ENCODE measurements around the gene MED13L. TPM values are rescaled to one million over a fixed set of nuclear protein-coding genes. Genes with fewer than 3 reads are reported as not detected.

Gene MED13L
- total and polyA plus RNA-seq, 11 donors: 12.2 to 84.1 (median 60.2) TPM

DNA sequence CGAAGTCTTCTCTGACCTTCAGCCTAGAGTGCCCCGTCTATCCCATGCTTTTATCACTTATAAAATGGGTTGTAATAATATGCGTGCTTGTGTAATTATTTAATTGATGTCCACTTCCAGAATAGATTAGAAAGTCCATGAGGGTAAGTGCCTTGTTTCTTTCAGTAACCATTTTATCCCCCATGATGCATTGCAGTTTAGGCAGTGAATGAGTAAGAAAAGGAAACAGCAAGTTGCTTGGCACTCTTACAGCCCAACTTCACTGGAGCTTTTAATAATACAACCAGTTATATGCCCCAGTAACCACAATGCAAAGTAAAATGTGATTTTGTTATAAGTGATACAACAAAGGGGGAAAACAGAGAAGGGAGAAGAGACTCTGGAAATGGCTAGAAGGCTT lies 287.3 kb downstream of the MED13L start:
- peaks cover 0 to 95% (median 73%) of the 10 kb centered on the region in 9 donors for H3K36me3 ChIP-seq
- TF ChIP-seq, protein P1, sequence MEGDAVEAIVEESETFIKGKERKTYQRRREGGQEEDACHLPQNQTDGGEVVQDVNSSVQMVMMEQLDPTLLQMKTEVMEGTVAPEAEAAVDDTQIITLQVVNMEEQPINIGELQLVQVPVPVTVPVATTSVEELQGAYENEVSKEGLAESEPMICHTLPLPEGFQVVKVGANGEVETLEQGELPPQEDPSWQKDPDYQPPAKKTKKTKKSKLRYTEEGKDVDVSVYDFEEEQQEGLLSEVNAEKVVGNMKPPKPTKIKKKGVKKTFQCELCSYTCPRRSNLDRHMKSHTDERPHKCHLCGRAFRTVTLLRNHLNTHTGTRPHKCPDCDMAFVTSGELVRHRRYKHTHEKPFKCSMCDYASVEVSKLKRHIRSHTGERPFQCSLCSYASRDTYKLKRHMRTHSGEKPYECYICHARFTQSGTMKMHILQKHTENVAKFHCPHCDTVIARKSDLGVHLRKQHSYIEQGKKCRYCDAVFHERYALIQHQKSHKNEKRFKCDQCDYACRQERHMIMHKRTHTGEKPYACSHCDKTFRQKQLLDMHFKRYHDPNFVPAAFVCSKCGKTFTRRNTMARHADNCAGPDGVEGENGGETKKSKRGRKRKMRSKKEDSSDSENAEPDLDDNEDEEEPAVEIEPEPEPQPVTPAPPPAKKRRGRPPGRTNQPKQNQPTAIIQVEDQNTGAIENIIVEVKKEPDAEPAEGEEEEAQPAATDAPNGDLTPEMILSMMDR (IDR thresholded peaks at IDR 0.05): no peak
- TF ChIP-seq POLR2A (IDR thresholded peaks at IDR 0.05): no peak
- no peak for ATAC-seq
- intact Hi-C loops (cut with DNase I): loop anchor here in 2 of 10 donors (10.0 kb wide), 1 partner anchor 605 kb away; no protein-coding TSS in a partner anchor
- 97% methylated on average over 3 of the region's 3 CpGs for WGBS, 4 donors
- no peaks in the 10 kb centered on the region for H3K9me3 ChIP-seq
- no peak for DNase-seq
- no peak overlapping the region for H3K27ac ChIP-seq
- H3K27me3 ChIP-seq: no peaks in the 10 kb centered on the region
- H3K4me1 ChIP-seq: peaks cover 0 to 21% (median 3%) of the 10 kb centered on the region in 12 donors
- H3K4me3 ChIP-seq: no peak overlapping the region

DNA sequence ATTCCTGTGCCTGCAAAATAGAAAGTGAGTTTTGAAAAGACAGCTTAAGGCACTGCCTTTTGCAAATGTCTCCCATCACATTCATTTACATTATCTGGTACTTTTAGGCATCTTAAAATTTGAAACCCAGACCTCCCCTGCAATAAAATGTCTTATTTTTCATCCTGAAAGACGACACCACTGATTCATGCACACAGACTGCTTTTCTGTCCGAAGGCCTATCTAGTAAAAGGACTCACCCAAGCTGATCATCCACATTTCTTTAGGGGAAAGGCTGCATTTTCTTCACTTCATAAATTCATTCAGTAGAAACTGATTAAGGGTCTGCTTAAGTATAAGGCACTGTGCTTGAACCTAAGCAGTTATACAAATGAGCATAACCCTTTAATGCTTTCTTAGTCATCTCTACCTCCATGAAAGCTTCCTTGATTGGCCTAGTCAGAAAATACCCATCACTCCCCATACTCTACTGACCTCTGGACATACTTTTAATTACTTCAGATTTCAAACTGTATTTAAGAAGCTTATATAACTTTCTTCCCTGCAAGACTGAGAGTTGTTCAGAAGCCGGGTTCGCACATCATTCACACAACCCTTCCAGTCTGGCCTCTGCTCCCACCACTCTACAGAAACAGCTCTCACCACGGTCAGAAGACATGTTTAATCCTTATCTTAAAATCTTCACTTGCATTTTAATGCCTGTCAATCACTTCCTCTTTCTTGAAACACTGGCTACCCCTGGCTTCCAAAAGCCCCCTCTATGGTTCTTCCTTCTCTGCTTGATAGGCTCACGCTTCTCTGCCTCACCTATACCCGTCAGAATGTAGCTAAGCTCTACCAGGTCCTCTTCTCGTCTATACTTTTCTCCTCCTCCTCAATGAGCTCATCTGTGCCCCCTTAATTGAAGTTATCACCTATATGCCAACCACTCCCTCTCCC lies 288.6 kb downstream of the MED13L start:
- H3K4me3 ChIP-seq: no peak overlapping the region
- WGBS, 4 donors: 89 to 92% (median 90%) methylated on average over 8 of the region's 8 CpGs
- ATAC-seq (no peak), DNase-seq (no peak)
- H3K27ac ChIP-seq: no peak overlapping the region
- no peaks in the 10 kb centered on the region for H3K9me3 ChIP-seq
- TF ChIP-seq POLR2A (IDR thresholded peaks at IDR 0.05): no peak
- TF ChIP-seq, protein P1 (IDR thresholded peaks at IDR 0.05): no peak
- H3K36me3 ChIP-seq: peaks cover 0 to 95% (median 74%) of the 10 kb centered on the region in 9 donors
- H3K27me3 ChIP-seq: no peaks in the 10 kb centered on the region
- H3K4me1 ChIP-seq: peaks cover 0 to 21% (median 3%) of the 10 kb centered on the region in 12 donors
- intact Hi-C loops (cut with DNase I): no loop called here

GRCh38 chr12:115988212-115988611 lies 289.3 kb downstream of the MED13L start:
- Histone ChIP-seq H3K36me3 (peaks cover 0 to 94% (median 76%) of the 10 kb centered on the region in 9 donors), H3K4me3 (no peak overlapping the region), H3K9me3 (no peaks in the 10 kb centered on the region), H3K27ac (no peak overlapping the region), H3K4me1 (peaks cover 0 to 21% (median 3%) of the 10 kb centered on the region in 12 donors), H3K27me3 (no peaks in the 10 kb centered on the region)
- DNase-seq: no peak
- ATAC-seq: no peak
- intact Hi-C loops (cut with DNase I): no loop called here
- TF ChIP-seq POLR2A (IDR thresholded peaks at IDR 0.05): no peak
- TF ChIP-seq, protein P1 (IDR thresholded peaks at IDR 0.05): no peak
- 47 to 59% (median 53%) methylated on average over 2 of the region's 2 CpGs for WGBS, 4 donors

DNA sequence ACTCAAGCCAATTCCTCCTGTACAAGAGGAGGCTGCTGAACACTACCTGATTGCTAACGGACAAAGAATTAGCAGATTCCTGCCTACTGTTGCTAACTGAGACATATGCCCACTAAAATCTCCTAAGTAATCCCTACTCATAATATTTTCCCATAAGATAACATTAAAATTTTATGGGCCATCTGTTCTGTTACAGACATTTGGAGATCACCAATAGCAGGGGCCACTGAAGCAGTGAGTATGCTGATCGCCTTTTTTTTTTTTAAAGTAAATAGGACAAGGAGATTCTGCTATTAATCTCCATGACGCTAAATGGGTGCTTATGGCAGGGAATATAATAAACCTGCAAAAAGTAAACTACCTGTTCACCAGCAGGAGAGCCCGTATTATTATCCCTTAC lies 292.9 kb downstream of the MED13L start:
- Histone ChIP-seq H3K4me3 (no peak overlapping the region), H3K36me3 (peaks cover 0 to 96% (median 79%) of the 10 kb centered on the region in 9 donors), H3K27me3 (no peaks in the 10 kb centered on the region), H3K4me1 (peaks cover 0 to 25% (median 5%) of the 10 kb centered on the region in 12 donors), H3K27ac (no peak overlapping the region), H3K9me3 (no peaks in the 10 kb centered on the region)
- 94 to 98% (median 95%) methylated on average over 4 of the region's 4 CpGs for WGBS, 4 donors
- ATAC-seq (no peak), DNase-seq (no peak)
- intact Hi-C loops (cut with DNase I): no loop called here
- TF ChIP-seq, protein P1 (IDR thresholded peaks at IDR 0.05): no peak

Data from heart left ventricle (tissue), 16 donors.